ENCODE data around the gene ADM2. TPM values are rescaled to one million over a fixed set of nuclear protein-coding genes. Genes with fewer than 3 reads are reported as not detected.

ADM2 gene
- total RNA-seq, 1 experiment from 2014 or later, result 10.5 TPM

- POLR2A ChIA-PET (ENCODE audit: unreplicated experiment), result no interaction called here
- H3K36me3 ChIP-seq (ENCODE audit: low read depth), result peaks cover 34% of the 10 kb centered on the region
- no peaks in the 10 kb centered on the region for H3K79me2 ChIP-seq (ENCODE audit: low read depth)
- no peaks in the 10 kb centered on the region for H3K9me2 ChIP-seq (ENCODE audit: insufficient read depth)
- H3F3A ChIP-seq (ENCODE audit: insufficient read depth, low read depth), result peaks cover 3% of the 10 kb centered on the region; the same call in 1 of the 2 replicates
- H3K4me2 ChIP-seq, result no peak overlapping the region
- no peak overlapping the region for H3K27ac ChIP-seq
- no peaks in the 10 kb centered on the region for H3K27me3 ChIP-seq (ENCODE audit: insufficient read depth, low read depth)
- intact Hi-C loops (cut with micrococcal nuclease; ENCODE audit: unreplicated experiment), result no loop called here
- peaks cover 13% of the 10 kb centered on the region for H4K20me1 ChIP-seq (ENCODE audit: insufficient read depth)
- CTCF ChIA-PET, result no interaction called here
- H3K9me3 ChIP-seq (ENCODE audit: insufficient read depth, low read depth), result no peaks in the 10 kb centered on the region
- no peak for TF ChIP-seq CTCF (conservative IDR thresholded peaks at IDR 0.05)
- no peak for TF ChIP-seq EZH2 (IDR thresholded peaks at IDR 0.05; ENCODE audit: low read depth)
- no peak for DNase-seq
- H3K4me1 ChIP-seq (replicated peaks; ENCODE audit: insufficient read depth), result no peaks in the 10 kb centered on the region
- no peak overlapping the region for H2AFZ ChIP-seq
- no peak overlapping the region for H3K4me3 ChIP-seq
- BruUV-seq (replicated peaks), result no TSS peak
Observed at GRCh38 chr22:50434849-50435248, 46.5 kb upstream of the ADM2 start.

- H3K4me1 ChIP-seq (replicated peaks; ENCODE audit: insufficient read depth), result no peaks in the 10 kb centered on the region
- no peak overlapping the region for H3K4me3 ChIP-seq
- no peak for DNase-seq
- no TSS peak for BruUV-seq (replicated peaks)
- no peak overlapping the region for H2AFZ ChIP-seq
- peaks cover 14% of the 10 kb centered on the region for H4K20me1 ChIP-seq (ENCODE audit: insufficient read depth)
- ChIA-PET POLR2A (ENCODE audit: unreplicated experiment) (no interaction called here), CTCF (no interaction called here)
- H3K9me3 ChIP-seq (ENCODE audit: insufficient read depth, low read depth), result no peaks in the 10 kb centered on the region
- no peaks in the 10 kb centered on the region for H3K79me2 ChIP-seq (ENCODE audit: low read depth)
- H3K36me3 ChIP-seq (ENCODE audit: low read depth), result peaks cover 31% of the 10 kb centered on the region; the same call in 1 of the 2 replicates
- H3F3A ChIP-seq (ENCODE audit: insufficient read depth, low read depth), result peaks cover 3% of the 10 kb centered on the region; the same call in 1 of the 2 replicates
- H3K27ac ChIP-seq, result no peak overlapping the region
- H3K4me2 ChIP-seq, result no peak overlapping the region
- H3K9me2 ChIP-seq (ENCODE audit: insufficient read depth), result no peaks in the 10 kb centered on the region
- H3K27me3 ChIP-seq (ENCODE audit: insufficient read depth, low read depth), result no peaks in the 10 kb centered on the region
- TF ChIP-seq CTCF (conservative IDR thresholded peaks at IDR 0.05), result no peak
- TF ChIP-seq EZH2 (IDR thresholded peaks at IDR 0.05; ENCODE audit: low read depth), result no peak
- intact Hi-C loops (cut with micrococcal nuclease; ENCODE audit: unreplicated experiment), result no loop called here
Observed at GRCh38 chr22:50435291-50436014, 45.9 kb upstream of the ADM2 start.

- ChIA-PET CTCF (no interaction called here), POLR2A (ENCODE audit: unreplicated experiment) (no interaction called here)
- peaks cover 25% of the 10 kb centered on the region; the same call in 1 of the 2 replicates for H3K36me3 ChIP-seq (ENCODE audit: low read depth)
- no peak overlapping the region for H2AFZ ChIP-seq
- intact Hi-C loops (cut with micrococcal nuclease; ENCODE audit: unreplicated experiment), result no loop called here
- H3K4me2 ChIP-seq, result no peak overlapping the region
- no TSS peak for BruUV-seq (replicated peaks)
- H3K27ac ChIP-seq, result no peak overlapping the region
- no peaks in the 10 kb centered on the region for H3K9me2 ChIP-seq (ENCODE audit: insufficient read depth)
- TF ChIP-seq EZH2 (IDR thresholded peaks at IDR 0.05; ENCODE audit: low read depth), result no peak
- H3K4me3 ChIP-seq, result no peak overlapping the region
- no peaks in the 10 kb centered on the region for H3K4me1 ChIP-seq (replicated peaks; ENCODE audit: insufficient read depth)
- peaks cover 9% of the 10 kb centered on the region for H4K20me1 ChIP-seq (ENCODE audit: insufficient read depth)
- no peaks in the 10 kb centered on the region for H3K9me3 ChIP-seq (ENCODE audit: insufficient read depth, low read depth)
- no peaks in the 10 kb centered on the region for H3K79me2 ChIP-seq (ENCODE audit: low read depth)
- DNase-seq, result no peak
- H3F3A ChIP-seq (ENCODE audit: insufficient read depth, low read depth), result peaks cover 3% of the 10 kb centered on the region; the same call in 1 of the 2 replicates
- H3K27me3 ChIP-seq (ENCODE audit: insufficient read depth, low read depth), result no peaks in the 10 kb centered on the region
Observed at GRCh38 chr22:50436015-50436830, 45.1 kb upstream of the ADM2 start.
